ENCODE measurements around the gene NAIF1. TPM values are rescaled to one million over a fixed set of nuclear protein-coding genes. Genes with fewer than 3 reads are reported as not detected.

Gene NAIF1
- total and polyA plus RNA-seq, 2 donors (not counting 3 experiments of a cell fraction or from before 2014, with no cell fraction given) = 8.2 to 10.1 TPM

GRCh38 chr9:128057724-128058409 is 9.3 kb downstream of the NAIF1 start:
- Histone ChIP-seq H3K27ac (ENCODE audit: insufficient read depth, low read depth, low read length) (no peak overlapping the region), H3K9ac (replicated peaks; ENCODE audit: extremely low read depth, insufficient read depth, low read length) (no peak overlapping the region), H3K27me3 (ENCODE audit: control insufficient read depth in 2 of 2, insufficient read depth in 2 of 2, low read length in 2 of 2) (no peaks in the 10 kb centered on the region), H3K4me2 (ENCODE audit: insufficient read depth, low read length) (no peak overlapping the region), H3K4me1 (ENCODE audit: control insufficient read depth, extremely low read depth, insufficient read depth, low read length) (peaks cover 8% of the 10 kb centered on the region), H3K4me3 (replicated peaks in 1 of 3; ENCODE audit: insufficient read depth in 1 of 3, low read depth in 1 of 3, low read length in 3 of 3) (no peak overlapping the region), H3K36me3 (ENCODE audit: control insufficient read depth in 2 of 2, extremely low read depth in 1 of 2, insufficient read depth in 2 of 2, low read length in 2 of 2) (no peaks in the 10 kb centered on the region), H4K20me1 (replicated peaks; ENCODE audit: control insufficient read depth, extremely low read depth, insufficient read depth, low read length) (no peaks in the 10 kb centered on the region), H3K9me3 (replicated peaks; ENCODE audit: control insufficient read depth, insufficient read depth, low read length) (no peaks in the 10 kb centered on the region), H3K9me1 (replicated peaks; ENCODE audit: control insufficient read depth, extremely low read depth, insufficient read depth, low read length) (no peaks in the 10 kb centered on the region), H3K79me2 (ENCODE audit: control insufficient read depth, insufficient read depth, low read length) (no peaks in the 10 kb centered on the region), H2AFZ (ENCODE audit: low read depth, low read length) (no peak overlapping the region)
- DNase-seq (ENCODE audit: low read depth, low spot score) = no peak
- dilution Hi-C loops (cut with MboI; ENCODE audit: extremely low pct_ligation_motif_present, low sequenced_read_pairs) (no loop called here), intact Hi-C loops (cut with micrococcal nuclease) (no loop called here)
- BruUV-seq (replicated peaks) = no TSS peak
- ChIA-PET POLR2A (no interaction called here), CTCF (no interaction called here)
- TF ChIP-seq EZH2 (IDR thresholded peaks at IDR 0.05; ENCODE audit: borderline replicate concordance, low read depth, low read length, severe bottlenecking) = no peak
- no peak for TF ChIP-seq GATA2 (IDR thresholded peaks at IDR 0.05; ENCODE audit: insufficient read depth, insufficient read length, low read depth, low read length)
- no peak for TF ChIP-seq MAX (IDR thresholded peaks at IDR 0.05; ENCODE audit: insufficient read depth, insufficient read length)
- no peak for TF ChIP-seq JUN (IDR thresholded peaks at IDR 0.05; ENCODE audit: borderline replicate concordance, insufficient read depth, insufficient read length, low read depth)
- no peak for TF ChIP-seq POLR2A (IDR thresholded peaks at IDR 0.05; ENCODE audit: low read depth, low read length)
- TF ChIP-seq POLR2AphosphoS5 (IDR thresholded peaks at IDR 0.05; ENCODE audit: insufficient read depth, low read depth, low read length) = no peak
- TF ChIP-seq FOS (IDR thresholded peaks at IDR 0.05; ENCODE audit: borderline replicate concordance, insufficient read depth, low read length) = no peak
- TF ChIP-seq, protein P1, sequence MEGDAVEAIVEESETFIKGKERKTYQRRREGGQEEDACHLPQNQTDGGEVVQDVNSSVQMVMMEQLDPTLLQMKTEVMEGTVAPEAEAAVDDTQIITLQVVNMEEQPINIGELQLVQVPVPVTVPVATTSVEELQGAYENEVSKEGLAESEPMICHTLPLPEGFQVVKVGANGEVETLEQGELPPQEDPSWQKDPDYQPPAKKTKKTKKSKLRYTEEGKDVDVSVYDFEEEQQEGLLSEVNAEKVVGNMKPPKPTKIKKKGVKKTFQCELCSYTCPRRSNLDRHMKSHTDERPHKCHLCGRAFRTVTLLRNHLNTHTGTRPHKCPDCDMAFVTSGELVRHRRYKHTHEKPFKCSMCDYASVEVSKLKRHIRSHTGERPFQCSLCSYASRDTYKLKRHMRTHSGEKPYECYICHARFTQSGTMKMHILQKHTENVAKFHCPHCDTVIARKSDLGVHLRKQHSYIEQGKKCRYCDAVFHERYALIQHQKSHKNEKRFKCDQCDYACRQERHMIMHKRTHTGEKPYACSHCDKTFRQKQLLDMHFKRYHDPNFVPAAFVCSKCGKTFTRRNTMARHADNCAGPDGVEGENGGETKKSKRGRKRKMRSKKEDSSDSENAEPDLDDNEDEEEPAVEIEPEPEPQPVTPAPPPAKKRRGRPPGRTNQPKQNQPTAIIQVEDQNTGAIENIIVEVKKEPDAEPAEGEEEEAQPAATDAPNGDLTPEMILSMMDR (IDR thresholded peaks at IDR 0.05; ENCODE audit: extremely low read depth in 1 of 2, insufficient read depth in 1 of 2, low read depth in 1 of 2, low read length in 2 of 2) = no peak
- no peak for TF ChIP-seq MYC (IDR thresholded peaks at IDR 0.05; ENCODE audit: low read depth, low read length)
- peak; percentile 18 for FAIRE-seq

All from endothelial cell of umbilical vein (primary cell).